K562 (cell line): Measurements from ENCODE around the gene CBX8. TPM values are rescaled to one million over a fixed set of nuclear protein-coding genes. Genes with fewer than 3 reads are reported as not detected.

Experiments
- ATF7 ChIP-seq: fragments of 450-650 bp; IDR thresholded peaks from 2 replicates; pipeline ENCODE4 v1.7.1; 2014; ENCODE audit warnings: mild to moderate bottlenecking, moderate library complexity
- GTF2A2 ChIP-seq: IDR thresholded peaks from 2 replicates; pipeline ENCODE4 v1.6.1; 2016; ENCODE audit warnings: mild to moderate bottlenecking, missing genetic modification characterization, missing compliant biosample characterization
- JUND ChIP-seq, 2 experiments: IDR thresholded peaks; 2 replicates in 1 of 2; 3 replicates in 1 of 2; pipeline ENCODE4 v1.6.1; 2011; ENCODE audit warnings: borderline replicate concordance in 2 of 2, low read depth in 2 of 2, low read length in 2 of 2, improper control_type of control experiment in 1 of 2, missing biosample characterization in 1 of 2, missing genetic modification characterization in 1 of 2, missing genetic modification reagents in 1 of 2
- MXI1 ChIP-seq: IDR thresholded peaks from 2 replicates; pipeline ENCODE4 v1.6.1; 2011; ENCODE audit warnings: low read depth, mild to moderate bottlenecking, improper control_type of control experiment, low read length
- MYBL2 ChIP-seq, 2 experiments: fragments of 450-650 bp in 1 of 2; sonication (generic) in 1 of 2; formaldehyde crosslinking in 1 of 2; IDR thresholded peaks; 2 replicates each; pipeline versions ENCODE4 v1.6.1 to v1.8.1; 2017 to 2022; ENCODE audit warnings: borderline replicate concordance in 1 of 2, inconsistent platforms in 1 of 2, low read depth in 1 of 2, mild to moderate bottlenecking in 1 of 2, missing genetic modification reagents in 1 of 2, moderate library complexity in 1 of 2
- NCOA6 ChIP-seq: fragments of 450-650 bp; IDR thresholded peaks from 2 replicates; pipeline ENCODE4 v1.6.1; 2017; ENCODE audit warnings: mild to moderate bottlenecking
- NFATC3 ChIP-seq: fragments of 450-650 bp; IDR thresholded peaks from 2 replicates; pipeline ENCODE4 v1.6.1; 2017; ENCODE audit warnings: mild to moderate bottlenecking
- NFXL1 ChIP-seq: fragments of 450-650 bp; formaldehyde crosslinking; IDR thresholded peaks from 2 replicates; pipeline ENCODE4 v1.4.0; 2021; ENCODE audit warnings: mild to moderate bottlenecking
- NFYB ChIP-seq: IDR thresholded peaks from 2 replicates; pipeline ENCODE4 v1.6.1; 2011; ENCODE audit warnings: mild to moderate bottlenecking, moderate library complexity; ENCODE audit not compliant: insufficient read length; ENCODE audit errors: extremely low read depth
- NKRF ChIP-seq: fragments of 450-650 bp; IDR thresholded peaks from 2 replicates; pipeline ENCODE4 v1.6.1; 2016; ENCODE audit warnings: borderline replicate concordance
- SIN3B ChIP-seq: fragments of 450-650 bp; IDR thresholded peaks from 2 replicates; pipeline ENCODE4 v1.6.1; 2017; ENCODE audit warnings: low read depth, mild to moderate bottlenecking, moderate library complexity
- SP2 ChIP-seq: IDR thresholded peaks from 2 replicates; pipeline ENCODE4 v1.6.1; 2011; ENCODE audit warnings: mild to moderate bottlenecking, low read depth, low read length, moderate library complexity; ENCODE audit not compliant: poor library complexity, severe bottlenecking; ENCODE audit errors: extremely low read depth
- TEAD2 ChIP-seq: fragments of 450-650 bp; IDR thresholded peaks from 2 replicates; pipeline ENCODE4 v1.6.1; 2016; ENCODE audit warnings: missing genetic modification characterization, control low read depth, missing compliant biosample characterization
- ZBTB5 ChIP-seq: fragments of 450-650 bp; IDR thresholded peaks from 2 replicates; pipeline ENCODE4 v1.6.1; 2017; ENCODE audit warnings: antibody characterized with exemption
- ZNF592 ChIP-seq: fragments of 450-650 bp; IDR thresholded peaks from 2 replicates; pipeline ENCODE4 v1.6.1; 2017; ENCODE audit warnings: antibody characterized with exemption, mild to moderate bottlenecking
- polyA plus RNA-seq, 8 experiments: library from polyadenylated mRNA; depleted of rRNA in 4 of 8; stranded (reverse) in 5 of 8; unstranded in 3 of 8; fragments of >200 nt; fragmentation: Nextera tagmentation in 2 of 8; fragmentation: Illumina TruSeq in 1 of 8; extraction: Ambion mirVana in 2 of 8; extraction: Trizol in 1 of 8; gene quantifications; 2 replicates each; pipeline versions ENCODE4 v1.2.1 to v1.2.3, GENCODE V29; 2011 to 2014; ENCODE audit warnings: inconsistent platforms in 1 of 8, missing spikeins in 1 of 8
- total RNA-seq, 7 experiments: library from RNA; depleted of rRNA in 6 of 7; stranded (reverse); fragments of >200 nt in 6 of 7; fragmentation: Illumina TruSeq in 2 of 7; extraction: Trizol in 2 of 7; gene quantifications; 2 replicates each; pipeline versions ENCODE4 v1.2.1 to v1.2.3, GENCODE V29; 2011 to 2021; ENCODE audit warnings: low replicate concordance in 1 of 7

Gene CBX8
- total and polyA plus RNA-seq, 9 of the 15 experiments (the other 6 are each of a cell fraction or from before 2014, with no cell fraction given), result 0.08 to 11.9 (median 2.6) TPM

DNA sequence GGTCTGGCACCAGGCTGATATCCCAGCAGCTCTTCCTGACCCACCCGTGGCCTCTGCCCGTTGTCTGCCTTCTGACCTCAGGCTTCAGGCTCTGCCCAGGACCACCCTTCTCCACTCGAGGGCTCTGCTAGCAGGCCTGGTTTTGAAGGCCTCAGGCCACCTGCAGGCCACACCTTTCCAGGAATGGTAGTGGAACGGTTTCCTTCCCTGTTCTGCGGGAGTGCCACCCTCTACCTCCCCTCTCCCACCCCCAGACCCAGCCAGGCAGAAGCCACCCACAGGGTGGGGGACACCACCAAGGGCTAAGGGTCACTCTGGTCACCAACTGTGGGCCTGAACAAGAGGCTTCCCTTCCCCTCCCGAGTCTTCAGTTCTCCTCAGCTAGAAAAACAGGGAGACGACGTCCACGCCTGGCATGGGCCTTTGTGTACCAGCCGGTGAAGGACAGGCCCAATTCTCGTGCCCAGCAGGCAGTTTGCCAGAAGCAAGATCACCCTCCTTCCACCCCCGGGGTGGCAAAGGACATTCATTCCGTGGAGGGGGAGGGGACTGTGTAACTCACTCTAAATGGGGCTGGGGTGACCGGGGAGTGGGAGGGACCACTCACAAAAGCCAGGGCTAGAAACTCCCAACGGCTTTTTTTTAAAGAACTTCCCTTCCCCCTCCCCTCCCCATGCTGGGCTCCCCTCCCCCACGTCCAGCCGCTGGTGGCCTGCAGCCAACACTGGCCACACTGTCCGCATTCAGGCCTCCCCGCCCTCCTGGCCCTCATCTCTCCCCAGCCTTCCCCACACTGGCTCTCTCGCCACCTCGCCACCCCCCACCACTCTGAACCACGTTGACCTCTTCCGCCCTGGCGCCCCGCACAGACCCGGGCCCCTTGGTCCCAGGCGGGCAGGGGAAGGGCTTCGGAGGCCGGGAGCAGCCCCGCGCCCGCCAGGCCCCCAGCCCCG lies 34.7 kb upstream of the CBX8 start (continued):
- TF ChIP-seq ZBTB5, result no peak
- 0 out of 2 replicates have a peak, but pooled peaks have one; percentile 28 for TF ChIP-seq MXI1
- no peak for TF ChIP-seq NFYB
- no peak; the same call in 1 of the 2 replicates for TF ChIP-seq MYBL2 (IDR thresholded peaks at IDR 0.05; ENCODE audit: low read depth)
- TF ChIP-seq MYBL2 (CRISPR knock-in tag; IDR thresholded peaks at IDR 0.05; ENCODE audit: borderline replicate concordance), result no peak
- no peak for TF ChIP-seq NFATC3
- peak; percentile 94 for TF ChIP-seq ZNF592
- no peak for TF ChIP-seq GTF2A2 (tag)
- TF ChIP-seq NFXL1 (CRISPR knock-in tag), result no peak
- no peak for TF ChIP-seq SP2
- no peak for TF ChIP-seq NKRF
- TF ChIP-seq NCOA6, result no peak
- no peak for TF ChIP-seq SIN3B
- TF ChIP-seq JUND (IDR thresholded peaks at IDR 0.05; ENCODE audit: borderline replicate concordance, low read depth, low read length), result peak; percentile 56
- no peak; the same call in 2 of the 3 replicates for TF ChIP-seq JUND (tag; IDR thresholded peaks at IDR 0.05; ENCODE audit: borderline replicate concordance, low read depth, low read length)
- no peak for TF ChIP-seq ATF7
- TF ChIP-seq TEAD2 (tag), result no peak
